OCI-M1 (cell line): ENCODE results near the gene IQSEC1.
A peak's percentile ranks its signal among the peaks of the same experiment; 100 is the strongest.
"Not testable (repeated sequence)": the region's sequence is repeated elsewhere in the genome, so short reads cannot be mapped to it uniquely, and the experiment has no call there.

Source experiments
- DNase-seq: peaks from one replicate; lab custom pipeline; 2025; lab: John Stamatoyannopoulos, UW

The IQSEC1 gene

DNA sequence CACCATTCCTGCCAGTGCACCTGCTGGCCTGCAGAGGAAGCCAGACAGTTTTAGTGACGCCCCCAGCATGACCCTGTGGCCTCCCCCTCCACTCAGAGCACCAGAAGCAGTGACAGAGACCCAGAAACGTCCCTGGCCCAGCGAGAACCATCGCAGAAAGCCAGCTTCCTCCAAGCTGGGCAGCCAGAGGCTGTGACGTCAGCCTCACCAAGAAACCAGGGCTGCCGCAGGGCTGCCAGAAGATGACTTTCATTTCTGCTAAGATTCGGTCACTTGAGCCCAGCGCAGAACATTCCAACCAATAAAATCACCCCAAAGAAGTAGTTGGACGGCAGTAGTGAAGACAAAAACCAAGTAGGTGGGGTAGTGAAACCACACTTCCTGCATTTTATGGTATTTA lies 202.3 kb downstream of the IQSEC1 start:
- DNase-seq, result no peak

DNA sequence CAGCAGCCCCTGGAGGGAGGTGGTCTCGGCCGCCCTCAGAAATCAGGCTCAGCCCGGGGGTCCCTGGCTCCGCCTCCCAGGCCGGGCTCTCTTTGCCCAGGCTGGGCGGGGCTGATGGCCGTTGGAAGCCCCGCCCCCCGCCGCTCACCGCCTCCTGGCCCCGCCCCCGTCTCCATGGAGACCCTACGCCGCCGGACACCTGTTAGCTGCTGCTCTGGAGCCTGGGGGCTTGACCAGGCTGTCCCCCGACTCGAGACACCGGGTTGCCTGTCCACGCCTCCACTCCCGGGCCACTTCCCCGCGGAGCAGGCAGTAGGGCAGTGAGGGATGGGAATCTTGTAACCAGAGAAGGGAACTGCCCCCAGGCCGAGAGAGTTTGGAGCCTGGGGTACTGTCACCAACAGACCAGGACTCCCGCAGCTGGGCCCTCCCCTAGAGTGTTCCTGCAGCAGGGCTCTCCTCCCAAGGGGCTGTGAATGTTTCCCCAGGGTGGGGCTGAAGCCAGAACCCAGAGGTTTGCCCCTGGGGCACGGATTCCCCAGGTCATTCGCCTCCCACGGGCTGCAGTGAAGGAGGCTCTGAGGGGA lies 204.1 kb downstream of the IQSEC1 start:
- no peak for DNase-seq

DNA sequence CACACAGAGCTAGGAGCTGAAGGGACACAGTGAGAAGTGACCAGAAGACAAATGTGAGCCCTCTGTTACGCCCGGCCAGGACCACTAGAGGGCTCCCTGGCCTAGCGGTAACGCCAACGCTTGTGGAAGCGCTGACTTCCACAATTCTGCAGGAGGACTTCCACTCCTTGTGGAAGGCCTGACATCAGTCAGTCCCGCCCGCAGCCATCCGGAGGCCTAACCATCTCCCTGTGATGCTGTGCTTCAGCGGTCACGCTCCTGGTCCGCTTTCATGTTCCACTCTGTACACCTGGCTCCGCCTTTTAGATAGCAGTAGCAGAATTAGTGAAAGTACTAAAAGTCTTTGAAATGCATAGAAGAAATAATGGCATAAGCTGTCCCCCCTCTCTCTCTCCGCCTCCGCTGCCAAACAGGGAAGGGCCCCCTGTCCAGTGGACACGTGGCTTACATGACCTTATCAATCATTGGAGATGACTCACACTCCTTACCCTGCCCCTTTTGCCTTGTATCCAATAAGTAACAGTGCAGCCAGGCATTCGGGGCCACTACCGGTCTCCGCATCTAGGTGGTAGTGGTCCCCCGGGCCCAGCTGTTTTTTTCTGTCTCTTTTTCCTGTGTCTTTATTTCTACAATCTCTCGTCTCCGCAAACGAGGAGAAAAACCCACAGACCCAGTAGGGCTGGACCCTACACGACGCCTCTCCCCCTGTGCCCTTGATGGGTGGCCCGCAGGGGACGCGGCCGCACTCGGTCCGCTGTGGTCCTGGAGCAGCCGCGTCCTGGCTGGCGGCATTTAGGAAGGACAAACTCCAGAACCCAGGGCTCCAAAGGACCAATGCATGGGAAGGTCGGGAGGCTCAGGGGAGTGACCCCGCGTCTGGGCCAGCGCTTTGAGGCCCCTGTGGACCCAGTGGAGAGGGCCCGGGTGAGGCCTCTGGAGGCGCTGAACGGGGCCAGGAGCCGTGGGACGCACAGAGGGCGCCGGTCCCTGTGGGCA lies 204.9 kb downstream of the IQSEC1 start:
- DNase-seq, result peak; percentile 95

- no peak for DNase-seq
Observed at GRCh38 chr3:12866836-12867235, 206.4 kb downstream of the IQSEC1 start.

DNA sequence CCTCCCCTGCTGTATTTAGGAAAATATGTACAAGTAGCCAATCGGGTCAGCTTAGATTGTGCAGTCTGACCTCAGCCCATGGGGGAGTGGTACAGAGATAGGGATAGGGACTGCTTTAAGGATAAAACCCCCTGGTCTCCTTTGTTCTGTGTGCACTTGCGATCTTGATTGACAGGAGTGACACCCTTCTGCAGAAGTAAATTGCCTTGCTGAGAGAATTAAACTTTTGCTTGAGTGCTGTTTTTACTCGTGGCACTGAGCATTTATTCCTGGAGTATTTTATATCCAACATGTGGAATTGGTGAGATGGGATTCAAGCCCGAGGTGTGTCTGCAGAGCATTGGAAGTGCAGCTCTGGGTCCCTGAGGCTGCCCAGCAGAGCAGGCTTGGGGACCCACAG lies 208.0 kb downstream of the IQSEC1 start:
- DNase-seq, result no peak

DNA sequence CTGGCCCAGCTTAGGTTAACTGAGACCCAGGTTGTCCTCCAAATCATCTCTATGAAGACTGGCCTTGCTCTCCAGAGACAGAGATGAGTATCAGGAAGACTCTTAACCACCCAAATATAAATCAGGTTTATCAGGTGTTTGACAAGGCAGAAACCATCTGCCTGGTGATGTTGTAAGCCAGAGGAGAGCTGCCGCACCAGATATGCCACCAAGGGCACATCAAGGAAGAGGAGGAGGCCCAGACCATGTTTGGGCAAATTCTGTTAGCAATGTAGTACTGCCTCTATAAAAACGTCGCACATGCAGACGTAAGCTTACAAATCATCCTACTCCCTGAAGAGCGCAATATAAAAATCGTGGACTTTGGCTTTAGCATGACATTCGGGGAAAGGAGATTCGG lies 210.8 kb downstream of the IQSEC1 start:
- no peak for DNase-seq

DNA sequence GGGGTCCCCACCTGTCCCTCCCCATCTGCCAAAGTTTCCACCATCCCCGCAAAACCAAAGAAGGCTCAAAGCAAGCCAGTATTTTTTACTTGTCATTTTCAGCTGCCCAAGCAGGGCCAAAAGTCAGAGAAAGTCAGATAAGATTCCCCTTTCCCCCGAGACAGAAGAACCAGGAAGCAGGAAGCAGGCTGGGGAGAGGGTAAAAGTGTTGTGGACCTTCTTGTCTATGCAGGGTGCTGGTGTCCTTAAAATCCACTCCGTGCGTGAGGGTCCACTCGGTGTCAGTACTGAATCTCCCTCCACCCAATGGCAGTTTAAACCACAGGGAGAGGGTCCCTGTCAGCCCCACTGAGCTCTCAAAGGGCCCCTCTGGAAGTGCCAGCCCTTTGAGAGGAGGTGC lies 211.6 kb downstream of the IQSEC1 start:
- no peak for DNase-seq

DNA sequence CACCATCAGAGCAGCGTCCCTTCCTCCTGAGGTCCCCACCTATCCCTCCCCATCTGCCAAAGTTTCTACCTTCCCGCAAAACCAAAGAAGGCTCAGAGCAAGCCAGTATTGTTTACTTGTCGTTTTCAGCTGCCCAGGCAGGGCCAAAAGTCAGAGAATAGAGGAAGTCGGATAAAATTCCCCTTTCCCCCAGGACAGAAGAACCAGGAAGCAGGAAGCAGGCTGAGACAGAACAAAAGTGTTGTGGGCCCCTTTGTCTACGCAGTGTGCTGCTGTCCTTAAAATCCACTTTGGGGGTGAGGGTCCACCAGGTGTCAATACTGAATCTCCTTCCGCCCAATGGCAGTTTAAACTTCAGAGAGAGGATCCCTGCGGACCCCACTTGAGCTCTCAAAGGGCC lies 213.4 kb downstream of the IQSEC1 start:
- no peak for DNase-seq

- no peak for DNase-seq
Observed at GRCh38 chr3:12856626-12857025, 216.6 kb downstream of the IQSEC1 start.

DNA sequence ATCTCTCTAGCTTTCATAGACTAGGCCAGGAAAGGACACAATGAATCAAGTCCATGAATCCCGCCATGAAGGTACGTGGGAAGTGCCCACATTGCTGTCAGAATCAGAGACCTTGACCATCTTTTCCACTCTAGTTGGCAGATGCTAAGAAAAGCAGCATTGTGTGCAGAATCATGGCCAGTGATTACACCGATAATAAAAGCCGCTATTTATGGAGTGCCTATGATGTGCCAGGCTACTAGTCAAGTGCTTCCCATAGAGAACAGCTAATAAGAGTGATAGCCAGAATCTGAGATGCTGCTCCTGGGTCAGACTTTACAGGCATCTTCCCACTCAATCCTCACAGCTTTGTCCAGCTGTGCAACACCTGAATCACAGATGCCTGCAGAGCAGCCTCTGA lies 218.7 kb downstream of the IQSEC1 start:
- DNase-seq, result no peak

DNA sequence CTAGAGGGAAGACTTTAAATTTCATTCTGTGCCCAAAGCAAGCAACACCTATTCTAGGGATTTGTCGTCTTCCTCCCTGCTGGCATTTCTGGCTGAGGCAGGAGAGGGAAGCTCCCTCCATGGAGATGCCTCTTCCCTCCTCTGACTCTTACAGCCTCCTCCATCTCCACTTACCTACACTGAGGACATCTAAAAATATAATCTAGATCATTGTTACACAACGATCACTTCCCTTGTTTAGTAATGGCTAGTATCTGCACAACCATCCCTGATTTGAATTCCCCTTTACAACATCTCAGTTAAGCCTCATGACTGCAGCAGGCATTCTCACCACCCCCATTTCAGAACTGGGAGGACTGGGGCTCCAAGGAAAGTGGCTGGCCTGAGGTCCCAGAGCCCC lies 219.4 kb downstream of the IQSEC1 start:
- DNase-seq, result not testable (repeated sequence)

- no peak for DNase-seq
Observed at GRCh38 chr3:12852201-12852600, 221.0 kb downstream of the IQSEC1 start.
